PC-9 (cell line): ENCODE measurements around the gene FEZF2. TPM values are rescaled to one million over a fixed set of nuclear protein-coding genes. Genes with fewer than 3 reads are reported as not detected.

Source experiments
- BruUV-seq: library from RNA; stranded (reverse); fragments of 400-500 nt; replicated peaks from 2 replicates; lab custom pipeline; 2021; lab: Mats Ljungman, UMichigan
- CTCF ChIA-PET: fragments of 300-600 bp; sonication (Branson Sonifier 250); formaldehyde crosslinking; loops from one replicate; lab custom pipeline; 2022; ENCODE audit warnings: antibody characterized with exemption; lab: Charles Lee
- POLR2A ChIA-PET: fragments of 300-600 bp; sonication (Branson Sonifier 250); formaldehyde crosslinking; loops from one replicate; lab custom pipeline; 2022; ENCODE audit warnings: antibody characterized with exemption; ENCODE audit not compliant: unreplicated experiment; lab: Charles Lee
- DNase-seq, 2 experiments: peaks; one replicate each; pipeline versions ENCODE4 v3.0.0 to v3.0.0-alpha.2; 2015 to 2022; ENCODE audit warnings: mixed read lengths in 1 of 2
- H2AFZ ChIP-seq: fragments of 200-600 bp; sonication (generic); 2 replicates; pipeline ENCODE4 v1.8.1; 2017; ENCODE audit warnings: antibody characterized with exemption
- H3F3A ChIP-seq: fragments of 200-600 bp; sonication (generic); 2 replicates; pipeline ENCODE4 v1.8.1; 2017; ENCODE audit warnings: antibody characterized with exemption, mild to moderate bottlenecking, low read depth; ENCODE audit not compliant: insufficient read depth
- H3K27ac ChIP-seq: fragments of 200-600 bp; sonication (generic); 2 replicates; pipeline ENCODE4 v1.6.1; 2016; ENCODE audit warnings: mixed run types
- H3K27me3 ChIP-seq: fragments of 200-600 bp; sonication (generic); 2 replicates; pipeline ENCODE4 v1.6.1; 2016; ENCODE audit warnings: low read depth, mixed run types; ENCODE audit not compliant: insufficient read depth
- H3K36me3 ChIP-seq: fragments of 200-600 bp; sonication (generic); 2 replicates; pipeline ENCODE4 v1.6.1; 2016; ENCODE audit warnings: low read depth, mixed run types
- H3K4me1 ChIP-seq: fragments of 200-600 bp; sonication (generic); replicated peaks from 2 replicates; pipeline ENCODE4 v1.6.1; 2016; ENCODE audit warnings: mixed run types; ENCODE audit not compliant: insufficient read depth
- H3K4me2 ChIP-seq: fragments of 200-600 bp; sonication (generic); 2 replicates; pipeline ENCODE4 v1.6.1; 2017; ENCODE audit warnings: mixed run types
- H3K4me3 ChIP-seq: fragments of 200-600 bp; sonication (generic); 2 replicates; pipeline ENCODE4 v1.6.1; 2016; ENCODE audit warnings: mixed run types
- H3K79me2 ChIP-seq: fragments of 200-600 bp; sonication (generic); 2 replicates; pipeline ENCODE4 v1.6.1; 2017; ENCODE audit warnings: low read depth, mixed run types
- H3K9me2 ChIP-seq: fragments of 200-600 bp; sonication (generic); 2 replicates; pipeline ENCODE4 v1.8.1; 2017; ENCODE audit warnings: mild to moderate bottlenecking; ENCODE audit not compliant: insufficient read depth
- H3K9me3 ChIP-seq: fragments of 200-600 bp; sonication (generic); 2 replicates; pipeline ENCODE4 v1.8.1; 2016; ENCODE audit warnings: low read depth; ENCODE audit not compliant: insufficient read depth
- H4K20me1 ChIP-seq: fragments of 200-600 bp; sonication (generic); 2 replicates; pipeline ENCODE4 v1.8.1; 2017; ENCODE audit not compliant: insufficient read depth
- CTCF ChIP-seq: fragments of 200-600 bp; sonication (generic); conservative IDR thresholded peaks from 2 replicates; pipeline ENCODE4 v1.6.1; 2017; ENCODE audit warnings: mixed run types, antibody characterized with exemption, mild to moderate bottlenecking, moderate library complexity
- EZH2 ChIP-seq: fragments of 200-600 bp; sonication (generic); IDR thresholded peaks from 2 replicates; pipeline ENCODE4 v1.8.0; 2017; ENCODE audit warnings: antibody characterized with exemption, low read depth
- intact Hi-C: fragments of 100-400 bp; cut with micrococcal nuclease; formaldehyde crosslinking; loops from one replicate; pipeline ENCODE4 v1.10.0; 2022; ENCODE audit not compliant: unreplicated experiment
- total RNA-seq: library from RNA; stranded (reverse); gene quantifications from 2 replicates; pipeline ENCODE4 v1.2.3, GENCODE V29; 2021

FEZF2 gene
- total RNA-seq, 1 experiment from 2014 or later: not detected

- Histone ChIP-seq H3K4me3 (no peak overlapping the region), H4K20me1 (no peaks in the 10 kb centered on the region), H3K27ac (no peak overlapping the region), H3K9me3 (no peaks in the 10 kb centered on the region), H3K9me2 (no peaks in the 10 kb centered on the region), H3K27me3 (no peaks in the 10 kb centered on the region), H3K79me2 (no peaks in the 10 kb centered on the region), H3K4me1 (no peaks in the 10 kb centered on the region), H3K36me3 (no peaks in the 10 kb centered on the region), H3K4me2 (no peak overlapping the region), H3F3A (no peaks in the 10 kb centered on the region), H2AFZ (no peak overlapping the region)
- CTCF ChIA-PET: no interaction called here
- no peak for DNase-seq
- intact Hi-C loops: no loop called here
- no peak for TF ChIP-seq CTCF
- TF ChIP-seq EZH2: no peak
- POLR2A ChIA-PET: no interaction called here
- BruUV-seq: no TSS peak
These were observed 43.4 kb downstream of the FEZF2 start for GRCh38 chr3:62329971-62330370.

- ChIA-PET CTCF (no interaction called here), POLR2A (no interaction called here)
- Histone ChIP-seq H3K36me3 (no peaks in the 10 kb centered on the region), H3K4me1 (no peaks in the 10 kb centered on the region), H3K9me3 (no peaks in the 10 kb centered on the region), H3F3A (no peaks in the 10 kb centered on the region), H3K9me2 (no peaks in the 10 kb centered on the region), H3K27me3 (no peaks in the 10 kb centered on the region), H3K4me2 (no peak overlapping the region), H3K27ac (no peak overlapping the region), H3K4me3 (no peak overlapping the region), H2AFZ (no peak overlapping the region), H4K20me1 (no peaks in the 10 kb centered on the region), H3K79me2 (no peaks in the 10 kb centered on the region)
- no peak for DNase-seq
- intact Hi-C loops: no loop called here
- TF ChIP-seq EZH2 (no peak), CTCF (no peak)
- no TSS peak for BruUV-seq
These were observed 47.5 kb downstream of the FEZF2 start for GRCh38 chr3:62325896-62326295.

- ChIA-PET POLR2A (no interaction called here), CTCF (no interaction called here)
- H3K9me3 ChIP-seq: no peaks in the 10 kb centered on the region
- H3K4me2 ChIP-seq: no peak overlapping the region
- H3K4me1 ChIP-seq: 0 out of 2 replicates have a peak, but pooled peaks cover 1% of the 10 kb centered on the region
- H3K4me3 ChIP-seq: no peak overlapping the region
- intact Hi-C loops: no loop called here
- DNase-seq: no peak
- no peaks in the 10 kb centered on the region for H3K9me2 ChIP-seq
- BruUV-seq: no TSS peak
- no peaks in the 10 kb centered on the region for H3F3A ChIP-seq
- no peaks in the 10 kb centered on the region for H3K27me3 ChIP-seq
- no peak overlapping the region for H2AFZ ChIP-seq
- no peaks in the 10 kb centered on the region for H4K20me1 ChIP-seq
- no peaks in the 10 kb centered on the region for H3K79me2 ChIP-seq
- no peak for TF ChIP-seq EZH2
- no peak for TF ChIP-seq CTCF
- no peak overlapping the region for H3K27ac ChIP-seq
- H3K36me3 ChIP-seq: no peaks in the 10 kb centered on the region
These were observed 50.1 kb downstream of the FEZF2 start for GRCh38 chr3:62323241-62323640.
